HG02981 (cell line): ENCODE data around the gene HCFC1.

Source experiments
- ATAC-seq: cut with Tn5 transposase; IDR thresholded peaks from one replicate; pipeline ENCODE4 v1.9.1; 2021; ENCODE audit warnings: mild to moderate bottlenecking, moderate library complexity; ENCODE audit not compliant: unreplicated experiment

HCFC1 gene

DNA sequence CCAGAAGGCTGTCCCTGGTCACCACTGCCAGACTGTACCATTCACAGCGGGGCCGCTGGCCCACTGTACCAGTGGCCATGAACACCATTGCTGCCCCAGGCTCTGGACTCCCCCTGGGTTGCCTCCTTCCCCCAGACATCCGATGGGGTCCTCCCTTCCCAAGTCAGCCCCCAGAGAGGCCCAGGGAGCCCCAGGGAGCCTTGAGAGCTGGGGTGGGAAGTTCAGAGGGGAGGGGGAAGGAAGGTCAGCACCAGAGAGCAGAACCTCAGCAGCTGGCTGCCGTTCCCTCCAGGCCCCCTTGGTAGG lies 45.1 kb downstream of the HCFC1 start:
- no peak for ATAC-seq

DNA sequence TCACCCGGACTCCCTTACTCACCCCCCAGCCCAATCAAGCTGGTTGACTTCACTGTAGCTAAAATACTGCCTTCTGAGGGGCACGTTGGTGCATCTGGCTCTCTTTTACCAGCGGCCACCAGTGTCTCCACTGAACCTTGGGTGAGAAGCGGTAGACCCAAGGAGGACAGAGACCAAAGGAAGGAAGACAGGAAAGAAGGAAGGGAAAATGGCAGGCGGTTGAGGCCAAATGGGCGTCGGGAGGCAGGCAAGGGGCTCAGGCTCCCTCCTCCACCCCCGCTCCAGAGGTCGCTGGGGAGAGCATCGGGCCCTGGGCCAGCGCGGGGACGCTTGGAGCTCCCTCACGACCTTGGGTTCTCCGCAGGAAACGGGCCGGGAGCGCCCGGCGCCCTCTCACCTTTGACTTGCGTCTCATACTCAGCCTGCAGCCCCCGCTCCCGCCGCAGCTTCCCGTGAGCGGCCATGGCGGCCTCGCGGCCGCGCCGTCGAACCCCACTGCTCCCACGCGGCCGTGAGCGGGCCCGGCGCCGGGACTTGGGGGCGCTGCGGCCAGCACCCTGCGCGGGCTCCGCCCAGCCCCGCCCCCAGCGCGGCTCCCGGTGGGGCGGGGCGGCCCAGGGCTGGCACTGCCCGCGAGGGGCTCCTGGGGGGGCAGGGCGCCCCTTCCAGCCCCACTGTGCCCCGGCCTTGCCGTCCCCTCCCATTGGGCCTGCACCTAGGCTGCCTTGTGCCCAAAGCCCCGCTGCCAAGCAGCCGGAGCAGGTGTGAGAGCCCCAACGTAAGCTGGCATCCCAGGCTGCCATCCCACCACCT lies 45.7 kb downstream of the HCFC1 start, which contains the start of gene ARHGAP4:
Gene ARHGAP4, minus strand, starts transcription at position 526 of the 813 bp plus-strand sequence. Its CDS starts 62 bp downstream, at position 464.
- no peak for ATAC-seq

DNA sequence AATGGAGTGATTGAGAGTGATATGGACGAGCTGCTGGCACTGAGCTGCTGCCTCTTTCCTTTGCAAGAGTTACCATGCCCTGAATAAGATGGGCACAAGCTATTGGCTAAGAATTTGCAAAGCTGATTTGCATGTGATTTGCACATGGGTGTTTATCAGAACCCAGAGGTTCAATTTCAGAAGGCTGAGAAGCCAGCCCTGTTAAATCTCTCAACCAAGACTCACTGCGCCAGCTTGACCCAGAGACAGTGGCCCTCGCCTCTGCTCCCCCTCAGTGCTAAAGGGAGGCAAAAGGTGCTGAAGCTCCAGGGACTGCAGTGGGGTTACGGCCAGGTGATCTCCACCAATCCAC lies 46.3 kb downstream of the HCFC1 start:
- no peak for ATAC-seq

DNA sequence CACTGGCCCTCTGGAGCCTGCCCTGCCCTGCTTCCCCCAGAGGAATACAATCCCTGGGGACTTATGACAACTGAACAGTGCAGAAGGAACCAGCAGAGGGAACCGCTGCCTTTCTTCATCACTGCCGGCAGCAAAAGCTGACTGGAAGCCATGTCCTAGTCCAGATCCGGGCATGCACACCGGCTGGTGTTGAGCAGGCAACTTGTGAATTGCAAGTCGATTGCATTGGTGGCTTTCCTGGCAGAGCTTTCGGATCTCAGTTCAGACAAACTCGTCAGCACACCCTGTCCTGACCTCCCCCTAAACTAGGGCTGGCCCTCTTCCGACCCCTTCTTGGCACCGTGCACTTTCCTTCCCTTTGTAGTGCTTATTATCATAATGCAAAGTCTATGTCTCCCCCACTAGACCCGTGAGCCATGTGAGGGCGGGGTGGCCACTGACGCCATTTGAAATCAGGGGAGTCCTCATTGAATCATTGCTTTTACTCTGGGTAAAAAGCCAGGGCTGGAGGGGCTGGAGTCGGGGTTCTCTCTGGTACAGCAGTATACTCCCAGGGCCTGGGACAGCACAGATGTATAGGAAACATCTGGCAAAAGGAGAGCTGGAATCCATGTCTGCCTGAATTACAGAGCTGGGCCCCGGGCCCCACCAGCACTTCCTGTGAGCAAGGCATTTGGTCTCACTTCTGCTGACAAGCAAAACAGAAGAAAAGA lies 47.3 kb downstream of the HCFC1 start:
- ATAC-seq = no peak

DNA sequence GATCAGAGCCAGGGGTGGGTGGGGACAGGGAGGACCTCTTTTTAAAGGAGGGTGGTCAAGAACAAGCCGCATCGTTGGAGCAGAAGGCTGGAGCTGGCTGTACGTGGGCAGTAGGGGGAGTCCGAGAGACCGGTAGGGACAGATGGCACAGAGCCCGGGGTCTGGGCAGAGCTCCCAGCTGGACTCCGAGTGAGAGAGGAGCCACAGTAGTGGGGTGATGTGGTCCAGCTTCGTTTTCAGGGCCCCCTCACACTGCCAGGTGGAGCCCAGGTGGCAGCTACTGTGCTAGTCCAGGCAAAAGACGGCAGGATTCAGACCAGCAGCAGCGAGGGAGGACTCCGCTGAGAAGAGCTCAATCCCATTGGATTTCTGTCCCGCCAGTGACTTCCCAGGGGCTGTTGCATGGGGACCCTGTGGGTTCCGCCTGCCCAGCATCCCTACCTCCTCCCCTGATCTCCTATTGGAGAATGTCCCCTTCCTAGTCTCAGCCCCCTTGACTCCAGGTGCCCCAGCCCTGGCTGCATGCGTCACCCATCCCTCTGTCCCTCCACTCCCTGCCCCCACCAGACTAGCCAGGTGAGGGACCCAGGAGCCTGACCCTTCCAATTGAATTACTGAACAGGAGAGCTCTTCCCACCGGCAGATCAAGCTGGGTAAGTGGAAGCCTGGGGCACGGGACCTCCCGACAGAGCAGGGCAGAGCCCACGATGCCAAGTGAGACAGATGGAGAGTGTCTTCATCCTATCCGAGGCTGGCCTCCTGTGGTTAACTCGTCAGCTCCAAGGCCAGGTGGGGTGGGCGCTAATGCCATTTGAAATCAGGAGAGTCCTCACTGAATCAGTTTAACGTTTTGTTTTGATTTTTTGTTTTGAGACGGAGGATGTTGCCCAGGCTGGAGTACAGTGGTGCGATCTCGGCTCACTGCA lies 48.4 kb downstream of the HCFC1 start:
- ATAC-seq = no peak

DNA sequence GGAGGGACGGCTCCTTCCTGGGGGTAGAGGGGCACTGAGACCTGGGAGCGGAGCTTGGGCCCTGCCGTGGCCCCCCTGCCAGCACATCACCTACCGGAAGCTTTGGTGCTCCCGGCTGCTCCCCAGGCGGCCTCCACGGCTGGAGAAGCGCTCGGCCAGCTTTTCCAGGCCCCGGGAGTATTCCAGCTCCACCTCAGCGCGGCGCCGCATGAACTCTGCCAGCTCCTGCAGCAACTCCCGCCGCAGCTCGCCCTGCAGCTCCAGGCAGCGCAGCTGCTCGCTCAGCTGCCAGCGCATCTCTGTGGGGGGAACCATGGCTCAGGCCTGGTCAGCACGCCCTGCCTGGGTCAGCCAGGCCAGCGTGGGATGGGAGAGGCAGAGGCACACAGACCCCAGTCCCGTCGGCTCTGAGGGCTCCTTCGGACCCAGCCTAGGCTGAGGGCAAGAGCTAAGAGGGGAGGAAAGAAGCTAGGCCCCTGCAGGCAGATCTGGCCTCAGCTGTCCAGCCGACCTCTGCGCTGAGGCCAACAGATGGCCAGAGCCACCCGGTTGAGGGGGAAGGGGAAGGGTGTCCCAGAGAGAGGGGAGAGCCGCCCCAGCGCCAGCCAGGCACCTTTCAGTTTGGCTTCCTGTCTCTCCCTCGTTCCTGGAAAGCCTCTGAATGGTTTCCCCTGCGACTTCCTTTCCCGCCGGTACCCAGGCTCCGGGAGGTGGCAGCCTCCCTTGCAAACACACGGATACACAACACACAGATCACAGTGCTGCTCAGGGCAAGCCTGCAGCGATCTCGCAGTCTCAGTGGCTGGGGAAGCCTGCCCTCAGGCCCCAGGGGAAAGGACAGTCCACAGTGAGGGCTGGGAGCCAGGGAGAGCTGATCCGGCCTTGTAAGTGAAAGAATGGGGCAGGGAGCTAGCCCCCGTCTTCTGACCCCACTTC lies 49.8 kb downstream of the HCFC1 start:
- no peak for ATAC-seq

DNA sequence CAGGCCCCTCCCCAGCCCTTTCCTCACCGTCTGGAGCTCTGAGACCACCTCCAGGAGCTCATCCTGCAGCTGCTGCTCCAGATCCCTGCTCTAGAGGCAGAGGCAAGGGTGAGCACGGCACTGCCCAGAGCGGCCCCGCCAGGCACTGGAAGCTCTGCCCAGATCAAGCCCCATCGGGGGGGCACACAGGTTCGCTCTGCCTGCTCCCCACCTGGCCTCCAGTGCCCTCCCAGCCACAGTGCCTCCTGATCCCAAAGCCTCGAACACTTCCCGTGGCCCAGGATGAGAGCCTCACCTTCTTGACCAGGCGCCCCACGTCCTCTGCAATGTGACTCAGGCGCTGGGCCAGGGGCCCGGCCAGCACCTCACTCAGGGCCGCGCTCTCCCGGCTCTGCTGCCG lies 50.5 kb downstream of the HCFC1 start:
- ATAC-seq = no peak

DNA sequence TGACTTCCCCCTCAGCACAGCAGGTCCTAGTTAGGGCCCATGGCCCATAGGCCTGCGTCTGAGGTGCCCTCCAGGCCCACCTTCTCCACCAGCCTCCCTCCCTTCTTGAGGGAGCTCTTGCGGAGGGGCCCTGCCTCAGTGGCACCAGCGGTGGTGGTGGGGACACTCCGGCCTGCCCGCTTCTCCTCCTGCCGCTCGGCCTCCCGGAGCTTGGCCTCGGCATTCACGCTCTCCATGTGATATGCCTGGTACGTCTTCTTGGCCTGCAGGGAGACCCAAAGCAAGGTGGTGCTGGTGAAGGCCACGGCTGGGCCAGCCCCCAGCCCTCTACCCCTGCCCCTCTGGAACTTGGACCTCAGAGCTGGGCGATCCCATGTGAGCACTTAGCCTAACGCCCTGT lies 51.1 kb downstream of the HCFC1 start:
- no peak for ATAC-seq

DNA sequence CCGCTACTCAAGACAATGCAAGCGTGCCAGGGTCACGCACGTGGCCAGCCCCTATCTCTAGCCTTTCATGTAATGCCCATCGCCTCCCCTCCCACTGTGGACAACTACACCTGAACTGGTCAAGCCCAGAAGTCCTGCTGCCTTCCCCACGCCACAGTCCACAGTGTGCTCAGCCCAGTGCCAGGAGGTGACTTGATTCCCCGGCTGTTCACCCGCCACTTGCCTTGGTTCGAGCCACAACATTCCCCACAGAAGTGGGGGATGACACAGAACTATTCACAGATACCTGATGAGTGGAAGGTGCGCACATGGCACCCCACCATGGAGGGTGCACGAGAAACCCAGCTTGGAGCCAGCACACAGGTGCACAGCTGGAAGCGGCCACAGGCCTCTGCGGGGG lies 52.3 kb downstream of the HCFC1 start:
- ATAC-seq = no peak

DNA sequence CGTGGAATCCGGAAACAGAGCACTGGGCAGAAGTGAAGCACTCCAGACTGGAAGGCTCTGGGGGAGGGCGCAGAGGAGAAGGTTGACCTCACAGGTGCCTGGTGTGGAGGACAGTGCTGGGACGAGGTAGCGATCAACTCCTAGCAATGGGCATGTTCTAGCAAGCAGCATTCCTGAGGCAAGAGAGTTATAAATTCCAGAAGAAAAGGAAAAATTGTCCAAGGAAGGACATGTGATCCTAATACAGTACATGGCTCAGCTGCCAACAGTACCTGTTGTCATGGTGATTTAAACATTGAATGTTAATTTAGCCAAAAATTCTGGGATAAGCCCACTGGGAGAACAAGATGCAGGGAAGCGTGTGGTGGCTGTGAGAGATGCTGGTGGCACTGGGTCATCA lies 53.7 kb downstream of the HCFC1 start:
- ATAC-seq = no peak

DNA sequence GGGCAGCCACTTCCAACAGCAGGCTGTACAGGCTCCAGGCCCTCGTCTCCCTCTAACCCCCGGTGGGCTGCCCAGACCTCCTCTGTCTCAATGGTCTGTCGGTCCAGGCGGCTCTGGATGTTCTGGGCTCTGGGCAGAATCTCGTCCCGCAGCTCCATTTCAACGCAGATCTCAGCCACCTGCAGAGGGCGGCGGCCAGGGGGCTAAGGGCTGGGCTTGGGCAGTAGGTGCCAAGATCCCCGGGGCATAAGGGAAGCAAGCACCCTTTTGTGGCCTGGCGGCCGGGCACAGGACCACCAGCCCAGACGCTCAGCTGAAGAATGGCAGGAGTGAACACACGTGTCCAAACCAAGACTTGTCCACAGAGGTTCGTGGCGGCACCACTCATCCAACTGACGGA lies 57.9 kb downstream of the HCFC1 start:
- no peak for ATAC-seq

DNA sequence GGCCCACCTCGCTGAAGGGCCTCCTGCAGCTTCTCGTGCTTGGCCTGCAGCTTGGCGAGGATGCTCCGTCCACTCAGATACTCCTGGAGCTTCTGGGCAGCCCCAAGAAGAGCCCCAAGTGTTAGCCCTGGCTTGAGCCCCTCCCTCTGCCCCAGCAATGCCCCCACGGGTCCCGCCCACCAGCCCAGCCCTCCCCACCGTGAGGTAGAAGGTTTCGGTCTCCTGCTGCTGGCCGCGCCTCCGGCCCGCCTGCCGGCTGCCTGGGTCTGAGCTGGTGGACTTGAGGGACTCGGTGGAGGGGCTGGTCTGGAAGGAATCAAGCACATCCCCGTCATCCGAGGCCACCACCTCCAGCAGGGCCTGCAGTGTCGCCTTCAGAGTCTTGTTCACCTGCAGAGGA lies 58.4 kb downstream of the HCFC1 start:
- no peak for ATAC-seq

DNA sequence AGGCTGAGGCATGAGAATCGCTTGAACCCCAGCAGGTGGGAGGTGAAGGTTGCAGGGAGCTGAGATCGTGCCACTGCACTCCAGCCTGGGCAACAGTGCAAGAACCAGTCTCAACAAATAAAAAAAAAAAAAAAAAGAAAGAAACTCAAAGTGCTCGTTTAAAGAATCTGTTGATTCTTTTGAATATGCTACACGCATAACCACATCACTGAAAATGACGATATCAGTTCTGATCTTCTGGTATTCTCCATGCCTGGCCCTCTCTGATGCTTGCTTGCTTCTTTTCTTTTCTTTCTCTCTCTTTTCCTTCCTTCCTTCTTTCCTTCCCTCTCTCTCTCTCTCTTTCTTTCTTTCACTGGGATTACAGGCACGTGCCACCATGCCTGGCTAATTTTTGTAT lies 59.8 kb downstream of the HCFC1 start:
- ATAC-seq = no peak

DNA sequence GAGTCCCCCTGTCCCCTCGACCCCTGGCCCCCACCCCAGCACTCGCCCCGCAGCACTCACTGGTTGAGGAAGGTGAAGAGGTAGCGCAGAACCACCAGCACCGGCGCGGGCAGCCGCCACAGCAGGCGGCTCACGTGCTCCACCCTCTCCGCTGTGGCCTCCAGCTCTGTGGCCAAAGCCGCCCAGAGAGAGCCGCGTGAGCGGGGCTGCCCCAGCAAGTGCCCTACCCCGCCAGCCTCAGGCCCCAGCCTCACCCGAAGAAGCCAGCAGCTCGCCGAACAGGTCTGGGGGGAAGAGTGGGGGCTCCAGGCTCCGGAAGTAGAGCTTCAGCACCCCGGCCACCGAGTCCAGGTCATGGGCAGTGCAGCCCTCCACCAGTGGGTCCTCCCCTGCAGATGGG lies 61.2 kb downstream of the HCFC1 start:
- ATAC-seq = no peak

DNA sequence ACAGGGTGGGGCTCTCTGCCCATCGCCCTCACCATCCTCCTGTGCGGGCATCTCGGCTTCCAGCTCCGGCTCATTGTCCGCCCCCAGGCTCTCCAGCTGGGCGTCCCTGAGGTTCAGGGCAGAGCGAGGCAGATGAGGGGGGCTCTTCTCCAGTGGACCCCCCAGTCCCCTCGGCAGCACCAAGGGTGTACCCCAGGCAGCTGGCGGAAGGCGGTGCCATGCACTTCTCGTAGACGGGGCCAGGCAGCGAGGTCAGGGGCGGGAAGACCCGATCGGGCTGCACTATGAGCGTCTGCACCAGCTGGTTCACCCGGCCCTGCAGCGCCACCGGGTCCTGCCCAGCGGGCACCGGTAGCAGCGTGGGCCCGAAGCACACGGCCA lies 61.6 kb downstream of the HCFC1 start:
- ATAC-seq = no peak

DNA sequence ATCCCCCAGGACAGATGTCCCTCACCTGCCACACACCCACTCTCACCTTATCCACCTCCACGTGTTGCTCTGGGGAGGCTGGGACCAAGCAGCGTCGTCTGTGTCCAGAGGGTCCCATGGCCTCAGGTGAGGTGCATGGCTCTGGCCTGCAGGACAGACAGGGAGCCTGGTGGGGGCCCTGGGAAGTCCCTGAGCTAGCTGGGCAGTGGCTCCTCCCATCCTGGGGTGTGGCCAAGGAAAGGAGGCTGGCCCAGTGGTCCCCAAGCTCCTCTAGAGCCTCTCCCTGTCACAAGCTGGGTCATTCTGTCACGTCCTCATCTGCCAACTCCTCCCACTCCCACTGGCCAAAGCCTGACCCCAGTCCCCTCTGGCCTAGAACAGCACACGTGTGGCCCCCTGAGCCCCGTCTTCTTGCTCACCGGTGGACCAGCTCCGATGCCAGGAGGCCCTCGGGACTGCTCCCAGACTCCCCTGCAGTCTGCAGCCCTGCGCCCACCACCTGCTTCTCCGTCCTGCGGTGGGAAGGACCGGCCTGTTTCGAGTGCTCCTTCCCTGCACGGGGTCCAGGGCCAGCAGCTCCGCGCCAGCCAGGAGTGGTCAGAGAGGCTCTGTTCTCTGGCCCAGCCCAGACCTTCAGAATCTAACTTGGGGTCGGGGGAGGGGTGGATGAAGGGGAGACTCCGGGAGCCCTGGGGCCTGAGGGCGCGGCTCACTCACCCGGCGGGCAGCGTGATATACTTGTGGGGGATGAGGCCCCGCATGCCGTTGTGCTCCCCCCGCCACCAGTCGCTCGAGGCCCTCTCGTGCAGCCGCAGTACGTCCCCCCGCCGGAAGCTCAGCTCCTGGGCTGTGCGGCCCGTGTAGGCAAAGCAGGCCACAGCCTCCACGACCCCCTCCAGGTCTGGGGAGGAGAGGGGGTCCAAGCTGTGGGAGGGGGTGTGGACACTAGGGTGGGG lies 62.3 kb downstream of the HCFC1 start:
- no peak for ATAC-seq

DNA sequence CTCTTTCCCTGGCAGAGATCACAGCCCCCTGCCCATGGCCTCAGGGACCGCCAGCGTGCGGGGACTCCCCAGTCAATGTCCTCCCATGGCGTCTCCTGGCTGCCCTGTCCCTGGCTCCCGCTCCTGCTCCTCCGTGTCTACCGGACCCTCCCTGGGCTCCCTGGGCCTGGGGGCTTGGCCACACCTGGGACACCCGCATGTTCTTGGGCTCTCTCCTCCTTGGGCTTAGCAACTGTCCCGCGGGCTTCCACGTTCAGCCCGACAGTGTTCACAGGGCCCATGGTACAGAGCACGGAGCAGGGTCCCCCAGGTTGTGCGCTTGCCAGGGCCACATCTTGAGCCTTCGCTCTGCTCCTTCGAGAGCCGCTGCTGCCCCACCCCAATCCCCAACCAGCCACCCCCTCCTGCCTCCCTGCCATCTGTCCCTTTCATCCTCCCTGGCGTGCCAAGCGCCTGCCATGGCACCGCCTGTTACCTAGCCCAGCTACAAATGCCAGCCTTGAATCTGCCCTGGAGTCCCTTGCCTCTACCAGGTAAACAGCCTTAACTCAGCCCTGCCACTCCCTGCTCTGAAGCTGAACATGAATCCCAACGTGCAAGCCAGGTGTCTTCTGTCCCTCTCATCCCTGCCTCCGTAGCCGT lies 63.3 kb downstream of the HCFC1 start:
- ATAC-seq = no peak

DNA sequence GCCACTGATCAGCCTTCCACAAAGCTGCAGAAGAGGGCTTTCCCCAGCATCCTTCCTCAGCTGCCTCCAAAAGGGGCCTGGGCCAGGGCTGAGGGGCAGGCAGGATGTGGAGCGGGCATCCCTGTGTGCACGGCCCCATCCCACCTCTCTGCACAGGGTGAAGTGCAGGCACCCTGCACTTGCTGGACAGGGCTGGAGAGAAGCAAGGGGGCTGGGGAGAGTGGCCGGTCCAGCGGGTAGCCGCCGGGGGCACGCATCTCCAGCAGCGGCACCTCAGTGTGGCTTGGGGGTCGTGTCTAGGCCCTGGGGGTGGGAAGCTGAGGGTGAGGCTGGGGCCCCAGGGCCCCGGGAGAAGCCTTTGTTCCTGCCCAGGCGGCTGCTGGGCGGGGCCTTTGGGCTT lies 64.2 kb downstream of the HCFC1 start:
- no peak for ATAC-seq
